AG04449 (cell line): ENCODE data around the gene TAS2R39.
"Not testable (repeated sequence)": the region's sequence is repeated elsewhere in the genome, so short reads cannot be mapped to it uniquely, and the experiment has no call there.

Source experiments
- CTCF ChIA-PET: fragments of 350-600 bp; formaldehyde crosslinking; extraction: SDS; loops from one replicate; lab custom pipeline; 2021; ENCODE audit warnings: antibody characterized with exemption; lab: Yijun Ruan, JAX
- POLR2A ChIA-PET: fragments of 400-600, 350-600 bp; formaldehyde crosslinking; extraction: SDS; loops from one replicate; lab custom pipeline; 2020; ENCODE audit warnings: antibody characterized with exemption, inconsistent platforms; lab: Yijun Ruan, JAX
- DNase-seq: peaks from one replicate; pipeline ENCODE4 v3.0.0-alpha.2; 2010; ENCODE audit warnings: low read depth, low spot score
- H3K4me3 ChIP-seq: 2 replicates; pipeline ENCODE4 v1.5.1; 2011; ENCODE audit warnings: low read depth, mild to moderate bottlenecking, control low read depth, low read length
- CTCF ChIP-seq: IDR thresholded peaks from one replicate; pipeline ENCODE4 v1.5.1; 2011; ENCODE audit warnings: mild to moderate bottlenecking, moderate library complexity, low read length, control low read depth, inconsistent platforms; ENCODE audit not compliant: insufficient read depth; ENCODE audit errors: missing control alignments

The TAS2R39 gene

DNA sequence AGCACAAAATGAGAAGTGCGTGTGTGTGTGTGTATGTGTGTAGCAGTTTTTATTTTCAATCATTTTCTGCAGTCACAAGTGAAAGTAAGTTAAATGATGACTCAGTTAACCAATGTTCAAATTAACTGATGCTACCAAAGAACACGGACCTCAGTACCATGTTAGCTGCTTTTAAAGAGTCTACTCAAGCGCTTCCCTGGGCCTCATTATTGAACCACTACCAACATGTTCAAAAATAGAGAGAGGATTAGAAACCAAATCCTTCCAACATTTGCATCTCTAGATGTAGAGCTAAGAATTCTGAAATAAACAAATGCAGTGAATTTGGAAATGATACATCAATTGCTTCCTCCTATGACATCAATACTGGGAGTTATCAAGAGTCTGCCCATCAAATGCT is at the start of gene TAS2R39:
TSS of gene TAS2R39 (plus strand) at position 396 of the 400 bp plus-strand sequence. CDS start at position 396, 0 bp downstream.
- POLR2A ChIA-PET = no interaction called here

DNA sequence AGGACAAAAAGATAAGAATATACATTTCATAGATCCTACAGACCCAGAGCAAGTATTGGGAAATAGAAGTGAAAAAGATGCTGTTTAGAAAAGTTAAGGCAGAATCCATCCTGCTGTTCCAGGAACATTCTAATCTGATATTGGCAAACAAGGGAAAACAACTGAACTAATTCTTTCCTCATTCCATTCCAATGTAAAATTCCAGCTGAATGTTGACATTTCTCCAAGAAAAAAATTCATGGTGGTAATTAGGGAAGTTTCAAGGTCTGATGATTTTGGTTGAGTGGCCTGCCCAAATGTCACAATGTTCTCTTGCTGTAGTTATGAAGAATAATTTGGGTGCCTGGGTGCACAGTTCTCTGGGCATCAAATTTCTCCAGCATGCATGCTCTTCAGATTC is 36.1 kb upstream of the TAS2R39 start:
- ChIA-PET CTCF (no interaction called here), POLR2A (no interaction called here)
- DNase-seq = no peak
- H3K4me3 ChIP-seq = no peak overlapping the region
- no peak for TF ChIP-seq CTCF

More for the DNA sequence above, at the start of gene TAS2R39:
- no peak for TF ChIP-seq CTCF
- CTCF ChIA-PET = interaction anchor here (0.8 to 1.5 kb wide), 3 partner anchors 9 to 647 kb away, joined by 3 to 5 read pairs (median 5); no protein-coding TSS in a partner anchor
- DNase-seq = no peak
- H3K4me3 ChIP-seq = no peak within 1 kb of the TSS

DNA sequence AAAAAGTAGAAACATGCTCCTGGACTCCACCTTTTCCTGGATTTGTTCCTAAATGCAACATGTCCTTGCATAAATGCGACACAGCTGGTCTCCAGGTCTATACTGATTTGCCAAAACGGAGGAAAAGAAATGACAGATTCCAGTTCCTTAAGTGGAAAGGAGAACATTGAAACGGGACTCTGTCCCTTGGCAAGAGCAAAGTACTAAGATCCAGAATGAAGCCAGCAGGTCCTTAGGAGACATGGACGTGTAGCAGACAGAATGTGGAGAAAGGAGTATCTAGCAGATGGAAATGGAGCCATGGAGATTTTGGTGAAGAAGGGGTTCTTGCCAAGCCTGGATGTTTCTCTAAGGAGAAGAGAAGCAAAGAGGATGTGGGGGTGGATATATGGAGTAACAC is 35.2 kb upstream of the TAS2R39 start:
- POLR2A ChIA-PET = no interaction called here
- no peak for DNase-seq
- no peak overlapping the region for H3K4me3 ChIP-seq
- CTCF ChIA-PET = no interaction called here
- TF ChIP-seq CTCF = no peak

- TF ChIP-seq CTCF = no peak
- H3K4me3 ChIP-seq = no peak overlapping the region
- no peak for DNase-seq
- CTCF ChIA-PET = no interaction called here
- POLR2A ChIA-PET = no interaction called here
Measured at GRCh38 chr7:143148651-143149050, 34.6 kb upstream of the TAS2R39 start.

GRCh38 chr7:143150696-143151095 is 32.5 kb upstream of the TAS2R39 start:
- POLR2A ChIA-PET, CTCF ChIA-PET, H3K4me3 ChIP-seq, DNase-seq: not testable (repeated sequence)

DNA sequence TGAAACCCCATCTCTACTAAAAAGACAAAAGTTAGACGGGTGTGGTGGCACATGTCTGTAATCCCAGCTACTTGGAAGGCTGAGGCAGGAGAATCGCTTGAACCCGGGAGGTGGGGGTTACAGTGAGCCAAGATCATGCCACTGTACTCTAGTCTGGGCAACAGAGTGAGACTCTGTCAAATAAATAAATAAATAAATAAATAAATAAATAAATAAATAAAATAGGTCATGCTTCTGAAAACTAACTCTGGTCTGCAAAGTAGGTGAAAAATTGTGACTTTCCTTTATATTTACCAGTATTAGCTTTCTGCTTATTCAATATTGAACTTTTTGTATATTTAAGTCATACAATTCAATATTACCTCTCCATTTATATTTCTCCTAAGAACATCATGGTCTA is 24.6 kb upstream of the TAS2R39 start:
- CTCF ChIA-PET, H3K4me3 ChIP-seq, DNase-seq, POLR2A ChIA-PET: not testable (repeated sequence)

- no peak for DNase-seq
- H3K4me3 ChIP-seq = no peak overlapping the region
- TF ChIP-seq CTCF = no peak
- CTCF ChIA-PET = interaction anchor here (0.7 kb wide), 1 partner anchor 61 kb away, joined by 3 read pairs; no protein-coding TSS in a partner anchor
- POLR2A ChIA-PET = no interaction called here
Measured at GRCh38 chr7:143171697-143172096, 11.5 kb upstream of the TAS2R39 start.
